Measurements from ENCODE around the gene PRKN. TPM values are rescaled to one million over a fixed set of nuclear protein-coding genes. Genes with fewer than 3 reads are reported as not detected.

PRKN gene
- polyA plus RNA-seq, 1 experiment: 0.71 TPM

- H3K27me3 ChIP-seq (ENCODE audit: control insufficient read depth, insufficient read depth, low read length): no peaks in the 10 kb centered on the region
- H3K36me3 ChIP-seq (ENCODE audit: control insufficient read depth, insufficient read depth, low read length): no peaks in the 10 kb centered on the region
- no peak for TF ChIP-seq CTCF (IDR thresholded peaks at IDR 0.05; ENCODE audit: insufficient read depth, low read depth, low read length)
- ChIA-PET POLR2A (no interaction called here), CTCF (no interaction called here)
- DNase-seq (ENCODE audit: low read depth): no peak
- no peak overlapping the region for H3K4me3 ChIP-seq (ENCODE audit: low read depth, low read length)
Observed at GRCh38 chr6:162364488-162364887, 363.1 kb downstream of the PRKN start.

GRCh38 chr6:162363757-162364156 is 363.8 kb downstream of the PRKN start:
- no peak for TF ChIP-seq CTCF (IDR thresholded peaks at IDR 0.05; ENCODE audit: insufficient read depth, low read depth, low read length)
- no peak overlapping the region for H3K4me3 ChIP-seq (ENCODE audit: low read depth, low read length)
- ChIA-PET POLR2A (no interaction called here), CTCF (no interaction called here)
- H3K36me3 ChIP-seq (ENCODE audit: control insufficient read depth, insufficient read depth, low read length): no peaks in the 10 kb centered on the region
- H3K27me3 ChIP-seq (ENCODE audit: control insufficient read depth, insufficient read depth, low read length): no peaks in the 10 kb centered on the region
- no peak for DNase-seq (ENCODE audit: low read depth)

- no peaks in the 10 kb centered on the region for H3K36me3 ChIP-seq (ENCODE audit: control insufficient read depth, insufficient read depth, low read length)
- no peak for TF ChIP-seq CTCF (IDR thresholded peaks at IDR 0.05; ENCODE audit: insufficient read depth, low read depth, low read length)
- POLR2A ChIA-PET: no interaction called here
- CTCF ChIA-PET: no interaction called here
- no peak overlapping the region for H3K4me3 ChIP-seq (ENCODE audit: low read depth, low read length)
- DNase-seq (ENCODE audit: low read depth): no peak
- no peaks in the 10 kb centered on the region for H3K27me3 ChIP-seq (ENCODE audit: control insufficient read depth, insufficient read depth, low read length)
Observed at GRCh38 chr6:162360901-162361567, 366.5 kb downstream of the PRKN start.

- no peak overlapping the region for H3K4me3 ChIP-seq (ENCODE audit: low read depth, low read length)
- CTCF ChIA-PET: no interaction called here
- H3K36me3 ChIP-seq (ENCODE audit: control insufficient read depth, insufficient read depth, low read length): no peaks in the 10 kb centered on the region
Observed at GRCh38 chr6:162358625-162359024, 368.9 kb downstream of the PRKN start.

GRCh38 chr6:162345051-162345511 is 382.5 kb downstream of the PRKN start:
- POLR2A ChIA-PET: no interaction called here
- DNase-seq (ENCODE audit: low read depth): no peak
- TF ChIP-seq CTCF (IDR thresholded peaks at IDR 0.05; ENCODE audit: insufficient read depth, low read depth, low read length): no peak
- CTCF ChIA-PET: no interaction called here
- Histone ChIP-seq H3K4me3 (ENCODE audit: low read depth, low read length) (no peak overlapping the region), H3K36me3 (ENCODE audit: control insufficient read depth, insufficient read depth, low read length) (no peaks in the 10 kb centered on the region), H3K27me3 (ENCODE audit: control insufficient read depth, insufficient read depth, low read length) (no peaks in the 10 kb centered on the region)

More at GRCh38 chr6:162358625-162359024, 368.9 kb downstream of the PRKN start:
- no peaks in the 10 kb centered on the region for H3K27me3 ChIP-seq (ENCODE audit: control insufficient read depth, insufficient read depth, low read length)
- POLR2A ChIA-PET: no interaction called here
- TF ChIP-seq CTCF (IDR thresholded peaks at IDR 0.05; ENCODE audit: insufficient read depth, low read depth, low read length): no peak
- no peak for DNase-seq (ENCODE audit: low read depth)
